ENCODE results near the gene ZFP36L2. TPM values are rescaled to one million over a fixed set of nuclear protein-coding genes. Genes with fewer than 3 reads are reported as not detected.

ZFP36L2 gene
- total RNA-seq, 4 donors from 2014 or later: 81.7 to 117 (median 85.7) TPM

DNA sequence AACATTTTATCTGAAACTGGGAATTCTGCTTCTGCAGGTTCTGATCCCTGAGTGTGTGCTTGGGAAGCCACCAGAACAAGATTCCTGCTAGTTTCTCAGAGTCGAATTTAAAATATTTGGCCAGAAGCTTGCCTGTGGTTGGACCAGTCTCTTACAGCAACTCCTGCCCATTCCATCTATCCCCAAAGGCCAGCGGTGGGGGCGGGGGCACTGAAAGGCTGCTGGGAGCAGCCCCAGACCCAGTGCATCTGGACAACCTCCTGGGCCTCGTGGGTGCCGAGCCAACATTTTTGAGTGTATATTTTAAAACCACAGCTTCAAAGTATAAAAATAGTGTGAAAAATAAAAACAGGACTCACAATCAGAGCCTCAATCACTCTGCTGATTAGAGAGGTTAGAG is 38.6 kb upstream of the ZFP36L2 start:
- H3K36me3 ChIP-seq: no peaks in the 10 kb centered on the region
- H3K27me3 ChIP-seq: no peaks in the 10 kb centered on the region
- H3K27ac ChIP-seq (replicated peaks in 1 of 4): peak overlapping the region; percentile 69 to 85 (median 82)
- TF ChIP-seq POLR2A (IDR thresholded peaks at IDR 0.05; ENCODE audit: low read depth): no peak
- TF ChIP-seq, protein P1, sequence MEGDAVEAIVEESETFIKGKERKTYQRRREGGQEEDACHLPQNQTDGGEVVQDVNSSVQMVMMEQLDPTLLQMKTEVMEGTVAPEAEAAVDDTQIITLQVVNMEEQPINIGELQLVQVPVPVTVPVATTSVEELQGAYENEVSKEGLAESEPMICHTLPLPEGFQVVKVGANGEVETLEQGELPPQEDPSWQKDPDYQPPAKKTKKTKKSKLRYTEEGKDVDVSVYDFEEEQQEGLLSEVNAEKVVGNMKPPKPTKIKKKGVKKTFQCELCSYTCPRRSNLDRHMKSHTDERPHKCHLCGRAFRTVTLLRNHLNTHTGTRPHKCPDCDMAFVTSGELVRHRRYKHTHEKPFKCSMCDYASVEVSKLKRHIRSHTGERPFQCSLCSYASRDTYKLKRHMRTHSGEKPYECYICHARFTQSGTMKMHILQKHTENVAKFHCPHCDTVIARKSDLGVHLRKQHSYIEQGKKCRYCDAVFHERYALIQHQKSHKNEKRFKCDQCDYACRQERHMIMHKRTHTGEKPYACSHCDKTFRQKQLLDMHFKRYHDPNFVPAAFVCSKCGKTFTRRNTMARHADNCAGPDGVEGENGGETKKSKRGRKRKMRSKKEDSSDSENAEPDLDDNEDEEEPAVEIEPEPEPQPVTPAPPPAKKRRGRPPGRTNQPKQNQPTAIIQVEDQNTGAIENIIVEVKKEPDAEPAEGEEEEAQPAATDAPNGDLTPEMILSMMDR (IDR thresholded peaks at IDR 0.05): no peak
- H3K9me3 ChIP-seq: no peaks in the 10 kb centered on the region
- peak overlapping the region in 2 of 4 donors; percentile 5 to 11 for H3K4me3 ChIP-seq
- 37% methylated on average over 5 of the region's 5 CpGs for WGBS
- intact Hi-C loops (cut with DNase I): no loop called here
- H3K4me1 ChIP-seq: peaks cover 47 to 65% (median 60%) of the 10 kb centered on the region in 4 donors
- no peak for DNase-seq (ENCODE audit: extremely low spot score)

DNA sequence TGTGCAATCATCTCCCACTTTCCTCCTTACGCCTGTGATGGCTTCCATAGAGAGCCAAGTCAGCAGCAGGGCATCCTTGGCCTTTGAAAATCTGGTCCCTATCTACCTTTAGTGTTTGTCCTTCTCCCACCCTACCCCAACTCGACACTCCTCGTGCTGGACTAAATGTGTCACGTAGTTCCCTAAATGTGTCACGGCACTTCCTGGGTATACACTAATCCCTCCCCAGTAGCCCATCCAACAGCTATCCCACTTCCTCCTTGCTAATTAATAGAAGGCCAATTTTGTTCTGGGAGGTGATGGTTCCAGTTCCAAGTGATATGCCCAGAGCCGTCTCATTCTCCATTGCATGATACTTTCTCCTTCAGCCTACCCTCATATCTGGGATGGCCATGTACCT is 36.5 kb upstream of the ZFP36L2 start:
- Histone ChIP-seq H3K4me3 (no peak overlapping the region), H3K27ac (replicated peaks in 1 of 4) (no peak overlapping the region), H3K27me3 (no peaks in the 10 kb centered on the region), H3K4me1 (peaks cover 28 to 51% (median 47%) of the 10 kb centered on the region in 4 donors), H3K36me3 (no peaks in the 10 kb centered on the region), H3K9me3 (no peaks in the 10 kb centered on the region)
- TF ChIP-seq EP300 (IDR thresholded peaks at IDR 0.05) (no peak), POLR2A (IDR thresholded peaks at IDR 0.05; ENCODE audit: low read depth) (no peak), POLR2AphosphoS5 (IDR thresholded peaks at IDR 0.05) (no peak)
- TF ChIP-seq, protein P1 (IDR thresholded peaks at IDR 0.05): no peak
- intact Hi-C loops (cut with DNase I): no loop called here
- WGBS: 91% methylated on average over 6 of the region's 6 CpGs
- DNase-seq (ENCODE audit: extremely low spot score): no peak

DNA sequence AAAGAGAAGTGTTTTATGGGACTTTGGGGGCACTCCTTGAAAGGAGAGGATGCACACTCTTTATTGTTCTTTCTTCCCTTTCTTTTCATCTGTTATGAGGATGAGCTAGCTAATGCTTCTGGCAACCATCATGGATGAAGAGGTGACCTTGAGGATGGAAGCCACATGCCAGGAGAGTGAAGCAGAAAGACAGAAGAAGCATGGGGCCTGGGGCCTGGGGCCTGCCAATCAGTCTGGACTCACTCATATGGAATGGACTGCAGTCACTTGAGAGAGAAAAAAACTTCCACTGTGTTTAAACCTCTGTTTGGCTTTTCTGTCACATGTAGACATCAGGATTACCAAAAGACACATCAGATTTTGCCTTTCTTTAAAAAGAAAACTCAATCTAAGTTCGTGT is 35.8 kb upstream of the ZFP36L2 start:
- H3K27me3 ChIP-seq: no peaks in the 10 kb centered on the region
- no peak overlapping the region for H3K4me3 ChIP-seq
- peaks cover 21 to 49% (median 41%) of the 10 kb centered on the region in 4 donors for H3K4me1 ChIP-seq
- H3K27ac ChIP-seq (replicated peaks in 1 of 4): no peak overlapping the region
- H3K9me3 ChIP-seq: no peaks in the 10 kb centered on the region
- DNase-seq (ENCODE audit: extremely low spot score): no peak
- H3K36me3 ChIP-seq: no peaks in the 10 kb centered on the region
- intact Hi-C loops (cut with DNase I): no loop called here
- TF ChIP-seq POLR2AphosphoS5 (IDR thresholded peaks at IDR 0.05) (no peak), EP300 (IDR thresholded peaks at IDR 0.05) (no peak), POLR2A (IDR thresholded peaks at IDR 0.05; ENCODE audit: low read depth) (no peak)
- WGBS: 93% methylated on average over 1 of the region's 1 CpG

DNA sequence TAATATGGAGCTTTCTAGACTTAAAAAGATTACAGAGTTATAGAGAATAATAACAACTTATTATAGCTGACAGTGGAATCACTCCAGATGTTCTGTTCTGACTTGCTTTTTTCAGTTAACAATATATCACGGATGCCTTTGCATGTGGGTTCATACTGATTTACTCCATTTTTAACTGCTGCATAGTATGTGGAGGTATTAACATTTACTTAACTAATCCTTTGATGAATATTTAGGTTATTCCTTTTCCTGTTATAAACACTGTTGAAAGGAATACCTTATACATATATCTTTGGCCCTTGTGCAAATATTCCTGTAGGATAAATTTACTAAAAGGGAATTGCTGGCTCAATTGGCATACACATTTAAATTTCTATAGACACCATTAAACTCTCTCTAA is 33.1 kb upstream of the ZFP36L2 start:
- peaks cover 7 to 36% (median 26%) of the 10 kb centered on the region in 4 donors for H3K4me1 ChIP-seq
- WGBS: 96% methylated on average over 1 of the region's 1 CpG
- intact Hi-C loops (cut with DNase I): no loop called here

DNA sequence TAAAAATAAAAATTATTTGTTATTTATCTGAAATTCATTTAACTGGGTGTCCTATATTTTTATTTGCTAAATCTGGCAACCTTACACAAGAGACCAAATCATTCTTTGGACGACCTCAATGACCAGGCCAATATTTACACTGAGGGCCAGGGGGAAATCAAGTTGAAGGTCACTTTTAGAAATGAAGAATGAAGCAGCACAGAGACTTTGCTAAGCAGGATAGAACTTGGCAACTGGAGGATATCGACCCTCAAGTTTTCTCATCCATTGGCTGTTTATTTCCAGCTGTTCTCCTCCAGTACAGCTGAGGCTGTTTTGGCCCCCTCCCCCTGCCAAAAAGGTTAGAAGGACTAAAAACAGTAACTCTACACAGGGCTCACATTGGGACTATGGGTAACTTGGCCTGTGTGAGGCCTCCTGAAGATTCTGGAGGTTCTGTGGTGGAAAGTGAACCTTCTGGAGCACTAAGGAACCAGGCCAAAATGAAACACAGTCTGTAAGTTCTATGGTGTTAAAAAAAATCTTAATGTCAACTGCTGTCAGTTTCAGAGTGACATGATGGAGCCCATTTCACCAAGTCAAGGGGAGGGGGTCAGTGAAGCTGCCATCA is 32.2 kb upstream of the ZFP36L2 start:
- Histone ChIP-seq H3K27me3 (no peaks in the 10 kb centered on the region), H3K36me3 (no peaks in the 10 kb centered on the region), H3K27ac (replicated peaks in 1 of 4) (no peak overlapping the region), H3K4me3 (no peak overlapping the region), H3K9me3 (no peaks in the 10 kb centered on the region), H3K4me1 (peaks cover 7 to 33% (median 21%) of the 10 kb centered on the region in 4 donors)
- DNase-seq (ENCODE audit: extremely low spot score): no peak
- TF ChIP-seq POLR2AphosphoS5 (IDR thresholded peaks at IDR 0.05): no peak
- TF ChIP-seq POLR2A (IDR thresholded peaks at IDR 0.05; ENCODE audit: low read depth): no peak
- TF ChIP-seq, protein P1 (IDR thresholded peaks at IDR 0.05): no peak
- TF ChIP-seq EP300 (IDR thresholded peaks at IDR 0.05): no peak
- WGBS: 66% methylated on average over 2 of the region's 2 CpGs
- intact Hi-C loops (cut with DNase I): no loop called here

More for the DNA sequence above, 33.1 kb upstream of the ZFP36L2 start:
- H3K4me3 ChIP-seq: no peak overlapping the region
- H3K27ac ChIP-seq (replicated peaks in 1 of 4): no peak overlapping the region
- H3K9me3 ChIP-seq: no peaks in the 10 kb centered on the region
- TF ChIP-seq EP300 (IDR thresholded peaks at IDR 0.05) (no peak), POLR2AphosphoS5 (IDR thresholded peaks at IDR 0.05) (no peak)
- H3K27me3 ChIP-seq: no peaks in the 10 kb centered on the region
- no peaks in the 10 kb centered on the region for H3K36me3 ChIP-seq
- no peak for DNase-seq (ENCODE audit: extremely low spot score)
